ENCODE measurements around the gene ANO10.

ANO10 gene

GRCh38 chr3:43417133-43417532 lies 204.7 kb downstream of the ANO10 start:
- no peak for DNase-seq (ENCODE audit: low spot score)

GRCh38 chr3:43415088-43415487 lies 206.7 kb downstream of the ANO10 start:
- DNase-seq (ENCODE audit: low spot score), result no peak

DNA sequence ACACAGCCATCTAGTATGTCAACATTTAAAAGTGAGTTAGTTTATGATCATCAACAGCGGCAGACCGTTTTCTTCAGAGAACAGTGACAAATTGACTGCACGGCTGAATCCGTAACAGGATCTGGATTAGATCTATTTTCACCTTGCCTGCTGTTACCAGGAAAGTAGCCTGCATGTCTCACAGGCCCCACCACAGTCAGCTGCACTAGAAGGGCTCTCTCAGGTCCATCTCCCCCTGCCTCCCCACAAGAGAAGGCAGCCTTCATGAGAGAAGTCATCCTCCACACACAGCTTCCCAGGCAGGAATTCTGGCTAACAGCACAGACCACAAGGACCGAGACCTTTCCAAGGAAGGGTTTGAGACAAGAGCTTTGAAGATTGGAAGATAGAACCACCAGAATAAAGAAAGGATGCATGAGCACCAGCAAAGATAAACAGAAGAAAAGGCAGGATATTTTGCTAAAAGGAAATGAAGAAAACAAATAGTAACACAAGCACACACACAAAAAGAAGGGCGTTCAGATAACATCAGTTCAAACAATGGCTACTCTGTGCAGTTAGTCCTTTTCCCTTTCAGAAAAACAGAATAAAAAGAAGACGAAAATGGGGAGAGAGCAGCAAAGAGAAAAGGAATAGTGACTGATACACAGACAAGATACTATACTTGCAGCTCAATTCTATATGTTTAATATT lies 208.0 kb downstream of the ANO10 start:
- DNase-seq (ENCODE audit: low spot score), result no peak

- DNase-seq (ENCODE audit: low spot score), result no peak
Measured at GRCh38 chr3:43411429-43411828, 210.4 kb downstream of the ANO10 start.

- no peak for DNase-seq (ENCODE audit: low spot score)
Measured at GRCh38 chr3:43410592-43410991, 211.2 kb downstream of the ANO10 start.

GRCh38 chr3:43409506-43409905 lies 212.3 kb downstream of the ANO10 start:
- no peak for DNase-seq (ENCODE audit: low spot score)

- no peak for DNase-seq (ENCODE audit: low spot score)
Measured at GRCh38 chr3:43406643-43407023, 215.2 kb downstream of the ANO10 start.

DNA sequence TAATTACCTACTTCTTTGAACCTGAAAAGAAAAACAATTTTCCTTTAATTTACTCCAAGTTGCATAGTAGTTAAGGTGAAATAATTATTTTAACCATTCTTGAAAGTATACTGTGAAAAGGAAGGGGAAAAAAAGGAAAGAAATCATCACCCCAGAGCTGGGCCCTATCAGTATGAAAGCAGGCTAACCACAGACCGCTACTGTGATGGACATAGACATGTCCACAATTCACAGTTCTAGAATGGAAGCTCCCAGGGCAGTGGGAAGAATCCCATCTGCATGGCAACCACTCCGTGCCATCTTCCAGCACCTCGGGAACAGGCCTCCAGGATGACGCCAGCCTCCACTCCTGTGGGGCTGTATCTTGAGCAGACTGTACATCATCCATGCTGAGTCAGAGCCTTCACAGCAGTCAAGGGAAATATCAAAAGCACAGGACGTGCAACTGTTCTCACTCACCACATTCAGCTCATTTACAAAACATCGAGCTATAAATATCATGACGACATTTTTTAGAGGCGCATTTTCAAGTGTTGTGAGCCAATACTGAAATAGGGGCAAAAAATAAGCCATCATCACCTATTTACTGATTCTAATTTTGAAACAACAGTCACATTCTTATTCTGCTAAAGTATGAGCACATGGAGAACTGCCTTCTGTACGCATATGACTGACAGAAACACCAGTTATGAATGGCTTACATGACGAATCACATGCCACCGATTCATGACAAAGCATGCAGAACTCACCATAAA lies 215.7 kb downstream of the ANO10 start:
- no peak for DNase-seq (ENCODE audit: low spot score)

DNA sequence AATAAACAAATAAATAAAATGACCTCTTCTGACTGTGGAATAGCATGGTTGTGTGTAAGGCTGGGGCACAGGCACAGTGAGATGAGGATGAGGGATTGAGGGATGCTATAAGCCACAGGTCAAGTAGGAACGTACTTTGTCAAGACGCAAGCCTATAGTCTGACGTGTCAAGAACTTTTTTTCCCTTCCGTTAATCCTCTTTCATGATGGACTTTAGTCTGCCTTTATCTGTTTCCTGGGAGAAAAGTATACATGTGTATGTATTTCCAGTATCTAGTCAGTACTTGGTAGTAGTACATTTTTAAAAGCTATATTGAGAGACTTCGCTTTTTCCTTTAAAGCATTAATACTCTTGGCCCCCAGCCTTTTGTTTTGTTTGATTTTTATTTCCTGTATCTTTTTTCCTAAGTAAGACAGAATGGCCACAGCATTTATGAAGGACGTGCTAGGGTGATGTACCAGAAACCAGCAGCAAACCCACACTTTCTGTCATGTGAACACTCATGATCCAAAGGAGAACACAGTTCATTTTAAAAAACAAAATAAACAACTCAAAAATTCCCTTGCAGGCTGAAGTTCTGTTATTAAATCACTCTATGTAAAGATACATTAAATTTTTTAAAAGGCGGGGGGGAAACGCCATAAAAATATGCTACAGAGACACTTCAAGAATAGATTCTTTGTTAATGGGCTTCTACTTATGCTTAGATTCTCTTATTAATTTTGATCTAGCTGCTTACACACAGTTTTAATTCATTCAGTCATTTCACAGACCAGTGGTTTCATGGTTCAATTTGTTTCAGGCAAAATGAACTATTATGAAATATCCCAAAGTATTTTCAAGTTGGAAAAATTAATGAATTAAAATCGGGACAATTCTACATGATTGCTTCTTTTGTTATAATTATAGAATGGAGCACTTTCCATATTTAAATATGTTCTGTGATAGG lies 220.8 kb downstream of the ANO10 start:
- no peak for DNase-seq (ENCODE audit: low spot score)

DNA sequence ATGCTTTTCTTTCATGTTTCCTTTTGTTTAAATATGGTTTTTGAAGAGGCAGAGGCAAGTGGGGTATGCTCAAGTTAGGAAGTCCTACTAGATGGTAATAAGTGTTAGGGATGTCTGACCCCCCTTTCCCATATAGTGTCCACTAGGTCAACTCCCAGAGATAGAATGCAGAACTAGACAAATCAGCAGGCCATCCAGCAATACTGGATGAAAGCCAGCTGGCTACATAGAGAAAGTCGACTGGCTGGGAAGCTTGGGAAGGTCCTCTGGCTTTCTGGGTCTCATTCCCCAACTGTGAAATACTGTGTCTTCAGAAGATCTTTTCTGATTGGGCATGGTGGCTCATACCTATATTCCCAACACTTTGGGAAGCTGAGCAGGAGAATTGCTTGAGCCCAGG lies 221.6 kb downstream of the ANO10 start:
- no peak for DNase-seq (ENCODE audit: low spot score)

GRCh38 chr3:43399034-43399433 lies 222.8 kb downstream of the ANO10 start:
- no peak for DNase-seq (ENCODE audit: low spot score)

GRCh38 chr3:43394041-43394554 lies 227.7 kb downstream of the ANO10 start:
- DNase-seq (ENCODE audit: low spot score), result no peak

DNA sequence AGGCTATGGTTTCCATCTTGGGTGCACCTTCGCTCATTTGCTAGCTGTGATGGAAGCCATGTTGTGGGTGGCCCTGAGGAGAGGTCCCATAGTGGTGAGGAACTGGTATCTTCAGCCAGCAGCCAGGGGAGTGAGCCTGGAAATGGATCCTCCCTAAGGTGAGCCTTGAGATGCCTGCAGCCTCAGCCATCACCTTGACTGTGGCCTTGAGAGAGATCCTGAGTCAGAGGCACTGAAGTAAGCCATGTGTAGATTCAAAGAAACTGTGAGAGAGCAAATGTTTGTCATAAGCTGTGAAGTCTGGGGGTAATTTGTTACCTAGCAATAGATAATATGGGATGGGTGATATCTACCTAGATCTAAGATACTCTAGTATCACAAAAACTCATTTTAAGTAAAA lies 230.2 kb downstream of the ANO10 start:
- DNase-seq (ENCODE audit: low spot score), result no peak

DNA sequence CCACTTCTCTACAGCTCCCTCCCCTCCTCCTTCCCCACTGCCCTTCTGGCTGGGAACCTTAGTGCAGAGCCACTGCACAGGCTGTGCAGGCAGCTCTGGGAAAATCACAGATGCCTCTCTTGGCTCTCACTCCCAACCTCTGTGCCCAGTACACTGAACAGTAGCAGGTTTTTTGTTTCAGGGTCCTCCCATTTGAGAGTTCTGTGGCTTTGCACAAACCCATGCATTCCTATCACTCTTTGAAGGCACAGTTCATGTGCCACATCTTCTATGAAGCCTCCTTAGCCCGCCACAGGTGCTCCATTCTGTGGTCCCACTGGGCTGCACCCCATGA lies 231.6 kb downstream of the ANO10 start:
- DNase-seq (ENCODE audit: low spot score), result no peak

- DNase-seq (ENCODE audit: low spot score), result no peak
Measured at GRCh38 chr3:43389388-43390254, 232.2 kb downstream of the ANO10 start.

GRCh38 chr3:43388915-43389314 lies 232.9 kb downstream of the ANO10 start:
- DNase-seq (ENCODE audit: low spot score), result no peak

GRCh38 chr3:43388175-43388574 lies 233.6 kb downstream of the ANO10 start:
- DNase-seq (ENCODE audit: low spot score), result no peak

GRCh38 chr3:43379343-43379742 lies 242.5 kb downstream of the ANO10 start:
- DNase-seq (ENCODE audit: low spot score), result no peak

- DNase-seq (ENCODE audit: low spot score), result no peak
Measured at GRCh38 chr3:43378066-43378935, 243.5 kb downstream of the ANO10 start.

- no peak for DNase-seq (ENCODE audit: low spot score)
Measured at GRCh38 chr3:43373560-43373928, 248.3 kb downstream of the ANO10 start.

All from left forelimb (tissue), 1 donor.